Neural cell (in vitro differentiated cells): ENCODE data around the gene TGFBI. TPM values are rescaled to one million over a fixed set of nuclear protein-coding genes. Genes with fewer than 3 reads are reported as not detected.

ENCODE experiments used
- H2AFZ ChIP-seq: fragments of 200-600, 300-800 bp; sonication (generic), shearing (Covaris generic); 2 replicates; pipeline ENCODE4 v1.6.0; 2014; ENCODE audit warnings: low read depth, mild to moderate bottlenecking, antibody characterized with exemption, low read length, moderate library complexity
- H3F3A ChIP-seq: fragments of 200-600 bp; shearing (Covaris generic); 2 replicates; pipeline ENCODE4 v1.6.1; 2016; ENCODE audit warnings: mild to moderate bottlenecking, moderate library complexity, mixed read lengths, antibody characterized with exemption, low read length; ENCODE audit not compliant: insufficient read depth, poor library complexity, severe bottlenecking
- H3K27ac ChIP-seq: fragments of 200-600, 300-800 bp; sonication (generic), shearing (Covaris generic); 2 replicates; pipeline ENCODE4 v1.5.1; 2014; ENCODE audit warnings: mild to moderate bottlenecking, low read length, moderate library complexity
- H3K27me3 ChIP-seq: fragments of 300-800, 200-600 bp; sonication (generic), shearing (Covaris generic); 2 replicates; pipeline ENCODE4 v1.6.0; 2014; ENCODE audit warnings: mild to moderate bottlenecking, low read depth, low read length, moderate library complexity; ENCODE audit not compliant: insufficient read depth
- H3K36me3 ChIP-seq: fragments of 300-800, 200-600 bp; sonication (generic), shearing (Covaris generic); 2 replicates; pipeline ENCODE4 v1.5.1; 2014; ENCODE audit warnings: mild to moderate bottlenecking, antibody characterized with exemption, low read length, moderate library complexity; ENCODE audit not compliant: insufficient read depth
- H3K4me2 ChIP-seq: fragments of 300-800, 200-600 bp; sonication (generic), shearing (Covaris generic); 2 replicates; pipeline ENCODE4 v1.6.0; 2014; ENCODE audit warnings: mild to moderate bottlenecking, low read length
- H3K4me3 ChIP-seq: fragments of 300-800, 200-600 bp; sonication (generic), shearing (Covaris generic); 2 replicates; pipeline ENCODE4 v1.5.1; 2014; ENCODE audit warnings: mild to moderate bottlenecking, low read length, moderate library complexity
- H3K79me2 ChIP-seq: fragments of 200-600 bp; shearing (Covaris generic); replicated peaks from 2 replicates; pipeline ENCODE4 v1.6.0; 2014; ENCODE audit warnings: mild to moderate bottlenecking, low read length, moderate library complexity; ENCODE audit not compliant: insufficient read depth
- H3K9ac ChIP-seq: fragments of 300-800, 200-600 bp; sonication (generic), shearing (Covaris generic); 2 replicates; pipeline ENCODE4 v1.6.1; 2016; ENCODE audit warnings: mild to moderate bottlenecking, low read length, mixed read lengths
- H3K9me2 ChIP-seq: fragments of 200-600 bp; shearing (Covaris generic); 2 replicates; pipeline ENCODE4 v1.6.1; 2016; ENCODE audit warnings: mild to moderate bottlenecking, low read length, mixed read lengths; ENCODE audit not compliant: insufficient read depth
- H3K9me3 ChIP-seq: fragments of 200-600, 300-800 bp; sonication (generic), shearing (Covaris generic); 2 replicates; pipeline ENCODE4 v1.6.1; 2016; ENCODE audit warnings: mild to moderate bottlenecking, mixed run types, low read length, moderate library complexity, mixed read lengths
- H4K20me1 ChIP-seq: fragments of 200-600 bp; shearing (Covaris generic); 2 replicates; pipeline ENCODE4 v1.6.1; 2016; ENCODE audit warnings: mild to moderate bottlenecking, mixed run types; ENCODE audit not compliant: insufficient read depth
- CTCF ChIP-seq: fragments of 450-650 bp; IDR thresholded peaks from 2 replicates; pipeline ENCODE4 v1.5.1; 2014; ENCODE audit warnings: antibody characterized with exemption, mild to moderate bottlenecking, moderate library complexity; ENCODE audit not compliant: poor library complexity, severe bottlenecking
- EP300 ChIP-seq: fragments of 450-650 bp; conservative IDR thresholded peaks from 2 replicates; pipeline ENCODE4 v1.6.1; 2014; ENCODE audit warnings: antibody characterized with exemption, mild to moderate bottlenecking, moderate library complexity; ENCODE audit not compliant: poor library complexity, severe bottlenecking
- EZH2 ChIP-seq: fragments of 200-600, 300-800 bp; shearing (Covaris generic), sonication (generic); IDR thresholded peaks from 2 replicates; pipeline ENCODE4 v1.6.1; 2014; ENCODE audit warnings: antibody characterized with exemption, low read length, borderline replicate concordance, mild to moderate bottlenecking; ENCODE audit not compliant: insufficient read depth, poor library complexity, severe bottlenecking
- MXI1 ChIP-seq: fragments of 450-650 bp; conservative IDR thresholded peaks from 2 replicates; pipeline ENCODE4 v1.6.1; 2014; ENCODE audit warnings: antibody characterized with exemption, mild to moderate bottlenecking; ENCODE audit not compliant: poor library complexity, severe bottlenecking
- POLR2AphosphoS5 ChIP-seq: IDR thresholded peaks from 2 replicates; pipeline ENCODE4 v1.6.1; 2012
- RAD21 ChIP-seq: fragments of 450-650 bp; conservative IDR thresholded peaks from 2 replicates; pipeline ENCODE4 v1.6.1; 2014; ENCODE audit warnings: antibody characterized with exemption, mild to moderate bottlenecking, moderate library complexity
- SMC3 ChIP-seq: fragments of 450-650 bp; conservative IDR thresholded peaks from 2 replicates; pipeline ENCODE4 v1.6.1; 2014; ENCODE audit warnings: antibody characterized with exemption, mild to moderate bottlenecking, moderate library complexity; ENCODE audit not compliant: poor library complexity
- TAF1 ChIP-seq: IDR thresholded peaks from 2 replicates; pipeline ENCODE4 v1.6.1; 2012; ENCODE audit warnings: low read depth
- polyA plus RNA-seq: library from polyadenylated mRNA; depleted of rRNA; stranded (reverse); fragments of >200 nt; gene quantifications from 2 replicates; pipeline ENCODE4 v1.2.3, GENCODE V29; 2014
- TF ChIP-seq, protein P1 (sequence below): IDR thresholded peaks from 2 replicates; pipeline ENCODE4 v1.6.1; 2012; ENCODE audit warnings: borderline replicate concordance

Gene TGFBI
- polyA plus RNA-seq, 1 donor from 2014 or later = 0.71 TPM

DNA sequence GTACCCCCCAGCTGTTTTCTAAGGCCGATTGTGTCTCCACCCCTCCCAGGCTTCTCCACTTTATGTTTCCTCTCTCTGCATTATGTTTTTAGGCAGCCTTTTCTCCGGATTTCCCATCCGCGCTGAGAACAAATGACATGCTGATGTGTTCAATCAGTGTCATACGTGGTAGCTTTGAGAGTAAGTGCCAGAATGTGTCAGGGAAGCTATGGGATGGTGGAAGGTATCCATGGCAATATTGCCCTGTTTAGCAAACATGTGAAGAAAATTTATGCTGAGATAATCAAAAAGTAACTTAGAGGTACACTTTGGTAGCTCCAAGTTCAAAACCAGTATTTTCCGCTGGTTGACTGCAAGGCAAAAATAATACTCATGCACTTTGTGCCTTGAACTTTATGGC, 37.4 kb upstream of the TGFBI start:
- no peaks in the 10 kb centered on the region for H3F3A ChIP-seq
- H3K4me2 ChIP-seq = no peak overlapping the region
- H3K27ac ChIP-seq = peak overlapping the region; percentile 84
- no peaks in the 10 kb centered on the region for H3K79me2 ChIP-seq
- TF ChIP-seq TAF1 (no peak), POLR2AphosphoS5 (peak; percentile 72), RAD21 (no peak), SMC3 (no peak), CTCF (no peak), MXI1 (no peak), EZH2 (no peak), EP300 (peak; percentile 94)
- TF ChIP-seq, protein P1, sequence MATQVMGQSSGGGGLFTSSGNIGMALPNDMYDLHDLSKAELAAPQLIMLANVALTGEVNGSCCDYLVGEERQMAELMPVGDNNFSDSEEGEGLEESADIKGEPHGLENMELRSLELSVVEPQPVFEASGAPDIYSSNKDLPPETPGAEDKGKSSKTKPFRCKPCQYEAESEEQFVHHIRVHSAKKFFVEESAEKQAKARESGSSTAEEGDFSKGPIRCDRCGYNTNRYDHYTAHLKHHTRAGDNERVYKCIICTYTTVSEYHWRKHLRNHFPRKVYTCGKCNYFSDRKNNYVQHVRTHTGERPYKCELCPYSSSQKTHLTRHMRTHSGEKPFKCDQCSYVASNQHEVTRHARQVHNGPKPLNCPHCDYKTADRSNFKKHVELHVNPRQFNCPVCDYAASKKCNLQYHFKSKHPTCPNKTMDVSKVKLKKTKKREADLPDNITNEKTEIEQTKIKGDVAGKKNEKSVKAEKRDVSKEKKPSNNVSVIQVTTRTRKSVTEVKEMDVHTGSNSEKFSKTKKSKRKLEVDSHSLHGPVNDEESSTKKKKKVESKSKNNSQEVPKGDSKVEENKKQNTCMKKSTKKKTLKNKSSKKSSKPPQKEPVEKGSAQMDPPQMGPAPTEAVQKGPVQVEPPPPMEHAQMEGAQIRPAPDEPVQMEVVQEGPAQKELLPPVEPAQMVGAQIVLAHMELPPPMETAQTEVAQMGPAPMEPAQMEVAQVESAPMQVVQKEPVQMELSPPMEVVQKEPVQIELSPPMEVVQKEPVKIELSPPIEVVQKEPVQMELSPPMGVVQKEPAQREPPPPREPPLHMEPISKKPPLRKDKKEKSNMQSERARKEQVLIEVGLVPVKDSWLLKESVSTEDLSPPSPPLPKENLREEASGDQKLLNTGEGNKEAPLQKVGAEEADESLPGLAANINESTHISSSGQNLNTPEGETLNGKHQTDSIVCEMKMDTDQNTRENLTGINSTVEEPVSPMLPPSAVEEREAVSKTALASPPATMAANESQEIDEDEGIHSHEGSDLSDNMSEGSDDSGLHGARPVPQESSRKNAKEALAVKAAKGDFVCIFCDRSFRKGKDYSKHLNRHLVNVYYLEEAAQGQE = peak; percentile 61
- no peaks in the 10 kb centered on the region for H3K9me3 ChIP-seq
- no peaks in the 10 kb centered on the region for H3K27me3 ChIP-seq
- no peaks in the 10 kb centered on the region for H4K20me1 ChIP-seq
- H3K4me3 ChIP-seq = peak overlapping the region; percentile 28
- no peaks in the 10 kb centered on the region for H3K36me3 ChIP-seq
- H3K9ac ChIP-seq = peak overlapping the region; percentile 58
- H3K9me2 ChIP-seq = no peaks in the 10 kb centered on the region
- H2AFZ ChIP-seq = no peak overlapping the region

DNA sequence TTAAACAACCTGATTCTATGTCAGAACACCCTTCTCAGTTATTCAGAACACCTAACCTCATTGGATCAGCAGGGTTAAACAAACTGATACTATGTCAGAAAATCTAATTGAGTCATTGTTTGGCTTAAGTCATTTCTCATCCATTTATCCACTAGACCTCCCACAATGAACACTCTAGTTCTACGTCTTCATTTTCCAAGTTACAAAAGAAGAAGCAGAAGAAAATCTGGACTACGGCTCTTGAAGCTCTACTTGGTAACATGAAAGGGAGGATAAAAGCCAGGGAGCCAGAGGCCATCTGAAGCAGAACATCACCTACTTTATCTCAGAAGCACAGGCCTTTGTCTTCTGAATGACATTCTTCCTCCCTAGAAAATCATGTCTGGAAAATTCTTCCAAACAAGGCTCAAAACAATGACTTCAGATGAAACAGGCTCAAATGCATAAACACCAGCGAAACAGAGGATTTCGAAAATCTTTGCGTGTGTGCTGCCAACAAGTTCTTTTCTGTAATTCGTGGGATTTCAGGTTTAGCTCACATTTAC, 35.4 kb upstream of the TGFBI start:
- H3K4me2 ChIP-seq = no peak overlapping the region
- no peak overlapping the region for H3K27ac ChIP-seq
- TF ChIP-seq EP300 = no peak
- no peak for TF ChIP-seq CTCF
- TF ChIP-seq EZH2 = no peak
- no peaks in the 10 kb centered on the region for H3K27me3 ChIP-seq
- H3K9me3 ChIP-seq = no peaks in the 10 kb centered on the region
- H3K9me2 ChIP-seq = no peaks in the 10 kb centered on the region
- no peaks in the 10 kb centered on the region for H3K36me3 ChIP-seq
- no peaks in the 10 kb centered on the region for H3K79me2 ChIP-seq
- no peak overlapping the region for H3K9ac ChIP-seq
- H2AFZ ChIP-seq = no peak overlapping the region
- H3F3A ChIP-seq = no peaks in the 10 kb centered on the region
- H4K20me1 ChIP-seq = no peaks in the 10 kb centered on the region
- no peak overlapping the region for H3K4me3 ChIP-seq
